Activated naive CD8-positive, alpha-beta T cell treated with anti-CD3 and anti-CD28 coated beads, Interleukin-2, amount 10 ng/mL, durations not matched to agents 7 days and 5 days (primary cell): ENCODE data around the gene IER3. TPM values are rescaled to one million over a fixed set of nuclear protein-coding genes. Genes with fewer than 3 reads are reported as not detected.
"Not testable (repeated sequence)": the region's sequence is repeated elsewhere in the genome, so short reads cannot be mapped to it uniquely, and the experiment has no call there.

Experiments used
- ATAC-seq: fragments of 150-1000 bp; cut with Tn5 transposase; one replicate; pipeline ENCODE4 v1.10.0; 2021; ENCODE audit warnings: low read depth, moderate library complexity
- POLR2A ChIA-PET: fragments of 350-600 bp; sonication (Branson Sonifier 250); formaldehyde crosslinking; loops from one replicate; lab custom pipeline; 2021; ENCODE audit warnings: antibody characterized with exemption; lab: Charles Lee
- DNase-seq: peaks from one replicate; pipeline ENCODE4 v3.0.0; 2021
- H3K27ac Mint-ChIP-seq: one replicate; pipeline ENCODE4 v1.8.0; 2022; ENCODE audit warnings: mild to moderate bottlenecking, mixed read lengths
- H3K27me3 Mint-ChIP-seq: one replicate; pipeline ENCODE4 v1.8.0; 2022; ENCODE audit warnings: mild to moderate bottlenecking, moderate library complexity, mixed read lengths
- H3K36me3 Mint-ChIP-seq: one replicate; pipeline ENCODE4 v1.8.0; 2021; ENCODE audit warnings: mild to moderate bottlenecking, mixed read lengths
- H3K4me1 Mint-ChIP-seq: one replicate; pipeline ENCODE4 v1.8.0; 2021; ENCODE audit warnings: mixed read lengths
- H3K4me3 Mint-ChIP-seq: one replicate; pipeline ENCODE4 v1.8.0; 2022; ENCODE audit warnings: mild to moderate bottlenecking, moderate library complexity, mixed read lengths
- H3K9me3 Mint-ChIP-seq: one replicate; pipeline ENCODE4 v1.8.0; 2021; ENCODE audit warnings: mixed read lengths
- total RNA-seq, 2 experiments: library from RNA; stranded (reverse); gene quantifications; one replicate each; pipeline ENCODE4 v1.2.3, GENCODE V29; 2021

The IER3 gene
- total RNA-seq, 2 experiments from 2014 or later: 49.1 to 52.7 TPM

DNA sequence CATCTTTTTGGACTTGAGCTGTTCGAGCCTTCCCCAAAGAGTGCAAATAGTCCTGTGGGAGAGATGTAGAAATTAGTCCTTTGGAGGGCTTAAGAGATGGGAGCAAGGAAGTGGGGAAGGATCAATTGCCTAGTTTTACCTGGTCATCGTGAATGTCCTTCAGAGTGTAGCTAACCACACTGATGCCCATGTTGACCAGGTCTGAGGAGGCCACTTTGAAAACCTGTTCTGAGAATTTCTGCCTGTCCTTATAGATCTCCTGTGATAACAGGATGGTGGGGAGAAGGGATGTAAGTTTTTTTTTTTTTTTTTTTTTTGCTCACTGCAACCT, 3.8 kb downstream of the IER3 start:
- Mint-ChIP-seq H3K4me1 (peaks cover 59% of the 10 kb centered on the region), H3K36me3 (peaks cover 67% of the 10 kb centered on the region), H3K9me3 (no peaks in the 10 kb centered on the region), H3K27me3 (no peaks in the 10 kb centered on the region), H3K4me3 (peak overlapping the region; percentile 98), H3K27ac (peak overlapping the region; percentile 87)
- DNase-seq: no peak
- no peak for ATAC-seq
- POLR2A ChIA-PET: interaction anchor here (0.6 to 4.1 kb wide), 7 partner anchors 10 to 83 kb away, joined by 3 to 15 read pairs (median 4); no protein-coding TSS in a partner anchor

- POLR2A ChIA-PET: interaction anchor here (0.6 to 4.1 kb wide), 10 partner anchors 11 to 266 kb away, joined by 3 to 26 read pairs (median 3); partner anchors contain the start of gene MDC1
- Mint-ChIP-seq H3K4me3 (peak overlapping the region; percentile 88), H3K27ac (peak overlapping the region; percentile 56), H3K4me1 (peaks cover 60% of the 10 kb centered on the region), H3K27me3 (no peaks in the 10 kb centered on the region), H3K36me3 (peaks cover 77% of the 10 kb centered on the region), H3K9me3 (no peaks in the 10 kb centered on the region)
- ATAC-seq: no peak
- no peak for DNase-seq
Observed at GRCh38 chr6:30738532-30738931, 5.8 kb downstream of the IER3 start.

GRCh38 chr6:30735668-30736314, 8.6 kb downstream of the IER3 start:
- no peak for ATAC-seq
- Mint-ChIP-seq H3K4me1 (peaks cover 67% of the 10 kb centered on the region), H3K27ac (peak overlapping the region; percentile 95), H3K4me3 (peak overlapping the region; percentile 88), H3K36me3 (peaks cover 66% of the 10 kb centered on the region), H3K9me3 (no peaks in the 10 kb centered on the region), H3K27me3 (no peaks in the 10 kb centered on the region)
- POLR2A ChIA-PET: interaction anchor here (0.6 to 3.9 kb wide), 13 partner anchors 8 to 217 kb away, joined by 3 to 26 read pairs (median 6); partner anchors contain the start of genes MRPS18B and TUBB
- DNase-seq: no peak

DNA sequence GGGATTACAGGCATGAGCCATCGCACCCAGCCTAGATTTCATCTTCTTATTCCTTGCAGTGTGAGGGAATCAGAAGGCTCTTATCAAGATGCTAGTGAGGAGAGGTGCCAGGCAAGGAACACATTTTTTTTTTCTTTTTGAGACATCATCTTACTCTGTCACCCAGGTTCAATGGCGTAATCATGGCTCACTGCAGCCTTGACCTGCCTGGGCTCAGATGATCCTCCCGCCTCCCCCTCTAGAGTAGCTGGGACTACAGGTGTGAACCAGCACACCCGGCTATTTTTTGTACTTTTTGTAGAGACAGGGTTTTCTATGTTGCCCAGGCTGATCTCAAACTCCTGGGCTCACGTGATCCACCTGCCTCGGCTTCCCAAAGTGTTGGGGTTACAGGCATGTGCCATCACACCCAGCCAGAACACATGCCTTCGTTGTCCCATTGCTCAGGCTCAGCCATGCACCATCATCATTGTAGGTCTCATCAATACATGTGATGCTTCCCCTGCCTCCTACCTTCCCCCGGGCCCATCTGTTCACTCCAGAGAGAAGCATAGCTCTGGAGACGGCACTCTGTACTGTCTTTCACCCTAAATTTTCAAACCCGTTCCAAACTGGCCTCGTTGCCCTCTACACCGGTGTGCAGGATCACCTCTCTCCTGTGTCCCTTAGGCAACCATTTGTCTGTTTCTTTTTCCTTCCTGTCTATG, 12.0 kb downstream of the IER3 start:
- H3K4me1 Mint-ChIP-seq: peaks cover 54% of the 10 kb centered on the region
- H3K27me3 Mint-ChIP-seq: no peaks in the 10 kb centered on the region
- POLR2A ChIA-PET: interaction anchor here (1.1 to 4.4 kb wide), 5 partner anchors 10 to 119 kb away, joined by 4 to 74 read pairs (median 11); partner anchors contain the start of gene FLOT1
- no peak for DNase-seq
- no peak for ATAC-seq
- no peaks in the 10 kb centered on the region for H3K9me3 Mint-ChIP-seq
- H3K36me3 Mint-ChIP-seq: peaks cover 52% of the 10 kb centered on the region
- peak overlapping the region; percentile 53 for H3K4me3 Mint-ChIP-seq
- H3K27ac Mint-ChIP-seq: peak overlapping the region; percentile 54

DNA sequence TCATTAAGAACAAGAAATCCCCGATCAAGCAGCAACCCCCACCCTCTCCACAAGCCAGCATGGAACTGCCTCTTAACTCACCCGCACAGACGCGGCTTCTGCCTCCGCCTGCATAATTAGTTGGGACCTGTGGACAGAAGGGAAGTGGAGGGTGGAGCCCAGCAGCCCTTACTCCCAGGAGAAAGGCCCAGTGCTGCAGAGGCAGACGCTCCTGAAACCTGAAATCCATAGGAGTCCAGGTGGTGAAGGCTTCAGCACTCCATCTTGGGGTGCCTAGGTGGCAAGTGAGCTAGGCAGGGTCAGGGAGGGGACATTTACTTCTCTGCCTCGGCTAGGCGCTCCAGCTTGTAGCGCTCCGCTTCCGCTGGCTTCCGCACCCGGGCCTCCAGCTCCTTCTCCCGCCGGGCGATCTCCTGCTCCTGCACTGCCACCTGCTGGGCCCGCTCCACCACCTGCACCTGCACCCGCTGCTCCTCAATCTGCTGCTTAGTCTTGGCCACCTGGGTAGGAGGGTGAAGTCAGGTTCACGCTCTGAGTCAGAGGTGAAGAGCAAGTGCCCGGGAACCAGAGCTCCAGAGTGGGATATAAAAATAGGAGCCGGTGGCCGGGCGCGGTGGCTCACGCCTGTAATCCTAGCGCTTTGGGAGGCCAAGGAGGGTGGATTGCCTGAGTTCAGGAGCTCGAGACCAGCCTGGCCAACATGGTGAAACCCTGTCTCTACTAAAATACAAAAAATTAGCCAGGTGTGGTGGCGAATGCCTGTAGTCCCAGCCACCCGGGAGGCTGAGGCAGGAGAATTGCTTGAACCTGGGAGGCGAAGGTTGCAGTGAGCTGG, 13.5 kb downstream of the IER3 start:
- Mint-ChIP-seq H3K27ac (peak overlapping the region; percentile 70), H3K4me1 (peaks cover 43% of the 10 kb centered on the region), H3K9me3 (no peaks in the 10 kb centered on the region), H3K36me3 (peaks cover 42% of the 10 kb centered on the region), H3K27me3 (no peaks in the 10 kb centered on the region), H3K4me3 (peak overlapping the region; percentile 54)
- POLR2A ChIA-PET: interaction anchor here (0.5 to 4.4 kb wide), 28 partner anchors 9 to 357 kb away, joined by 3 to 74 read pairs (median 4); partner anchors contain the start of genes ATAT1, DHX16, FLOT1 and MDC1
- ATAC-seq (peak; percentile 90), DNase-seq (peak; percentile 87)

GRCh38 chr6:30727920-30728553, 16.3 kb downstream of the IER3 start:
- POLR2A ChIA-PET: interaction anchor here (1.0 to 4.4 kb wide), 5 partner anchors 9 to 185 kb away, joined by 3 to 74 read pairs (median 4); no protein-coding TSS in a partner anchor
- H3K4me3 Mint-ChIP-seq: no peak overlapping the region
- peaks cover 55% of the 10 kb centered on the region for H3K4me1 Mint-ChIP-seq
- peak overlapping the region; percentile 69 for H3K27ac Mint-ChIP-seq
- H3K27me3 Mint-ChIP-seq: no peaks in the 10 kb centered on the region
- no peak for ATAC-seq
- no peaks in the 10 kb centered on the region for H3K9me3 Mint-ChIP-seq
- peaks cover 51% of the 10 kb centered on the region for H3K36me3 Mint-ChIP-seq
- no peak for DNase-seq

GRCh38 chr6:30726506-30727413, 17.6 kb downstream of the IER3 start:
- ATAC-seq (no peak), DNase-seq (no peak)
- Mint-ChIP-seq H3K27me3 (no peaks in the 10 kb centered on the region), H3K36me3 (peaks cover 58% of the 10 kb centered on the region), H3K4me1 (peaks cover 50% of the 10 kb centered on the region), H3K9me3 (no peaks in the 10 kb centered on the region), H3K27ac (peak overlapping the region; percentile 64), H3K4me3 (no peak overlapping the region)
- POLR2A ChIA-PET: interaction anchor here (0.6 to 11.0 kb wide), 10 partner anchors 11 to 243 kb away, joined by 3 to 512 read pairs (median 3); partner anchors contain the start of gene DHX16

DNA sequence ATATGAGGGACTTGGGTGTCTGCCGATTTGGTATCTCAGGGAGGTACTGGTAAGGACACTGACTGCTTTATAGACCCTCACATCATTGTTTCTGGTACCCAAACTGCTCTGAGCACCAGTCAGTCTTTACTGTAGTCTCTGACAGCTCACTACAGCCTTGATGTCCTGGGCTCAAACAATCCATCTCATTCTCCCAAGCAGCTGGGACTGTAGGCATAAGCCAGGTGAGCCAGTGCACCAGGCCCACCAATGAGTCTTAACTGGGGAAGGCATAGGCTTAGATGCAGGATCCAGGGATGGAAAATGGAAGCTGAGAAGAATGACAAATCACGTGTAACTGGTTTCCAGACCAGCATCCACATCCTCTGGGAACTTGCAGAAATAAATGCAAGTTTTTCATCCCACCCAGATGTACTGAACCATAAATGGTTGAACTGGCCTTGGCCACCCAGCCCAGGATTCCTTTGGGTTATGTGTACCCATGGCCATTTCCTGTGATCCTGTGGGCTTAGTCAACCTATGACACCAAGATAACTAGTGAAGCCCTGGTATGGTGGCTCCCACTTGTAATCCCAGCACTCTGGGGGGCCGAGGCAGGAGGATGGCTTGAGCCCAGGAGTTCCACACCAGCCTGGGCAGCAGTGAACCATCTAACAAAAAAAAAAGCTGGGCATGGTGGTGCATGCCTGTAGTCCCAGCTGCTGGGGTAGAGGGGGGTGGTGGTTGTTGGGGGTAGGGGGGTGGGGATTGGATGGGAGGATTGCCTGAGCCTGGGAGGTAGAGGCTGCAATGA, 18.4 kb downstream of the IER3 start:
- ATAC-seq (no peak), DNase-seq (peak; percentile 46)
- H3K9me3 Mint-ChIP-seq: no peaks in the 10 kb centered on the region
- H3K27ac Mint-ChIP-seq: peak overlapping the region; percentile 76
- no peaks in the 10 kb centered on the region for H3K27me3 Mint-ChIP-seq
- peak overlapping the region; percentile 25 for H3K4me3 Mint-ChIP-seq
- peaks cover 61% of the 10 kb centered on the region for H3K36me3 Mint-ChIP-seq
- POLR2A ChIA-PET: interaction anchor here (0.6 to 11.0 kb wide), 9 partner anchors 8 to 242 kb away, joined by 3 to 512 read pairs (median 3); partner anchors contain the start of gene DHX16
- H3K4me1 Mint-ChIP-seq: peaks cover 45% of the 10 kb centered on the region

DNA sequence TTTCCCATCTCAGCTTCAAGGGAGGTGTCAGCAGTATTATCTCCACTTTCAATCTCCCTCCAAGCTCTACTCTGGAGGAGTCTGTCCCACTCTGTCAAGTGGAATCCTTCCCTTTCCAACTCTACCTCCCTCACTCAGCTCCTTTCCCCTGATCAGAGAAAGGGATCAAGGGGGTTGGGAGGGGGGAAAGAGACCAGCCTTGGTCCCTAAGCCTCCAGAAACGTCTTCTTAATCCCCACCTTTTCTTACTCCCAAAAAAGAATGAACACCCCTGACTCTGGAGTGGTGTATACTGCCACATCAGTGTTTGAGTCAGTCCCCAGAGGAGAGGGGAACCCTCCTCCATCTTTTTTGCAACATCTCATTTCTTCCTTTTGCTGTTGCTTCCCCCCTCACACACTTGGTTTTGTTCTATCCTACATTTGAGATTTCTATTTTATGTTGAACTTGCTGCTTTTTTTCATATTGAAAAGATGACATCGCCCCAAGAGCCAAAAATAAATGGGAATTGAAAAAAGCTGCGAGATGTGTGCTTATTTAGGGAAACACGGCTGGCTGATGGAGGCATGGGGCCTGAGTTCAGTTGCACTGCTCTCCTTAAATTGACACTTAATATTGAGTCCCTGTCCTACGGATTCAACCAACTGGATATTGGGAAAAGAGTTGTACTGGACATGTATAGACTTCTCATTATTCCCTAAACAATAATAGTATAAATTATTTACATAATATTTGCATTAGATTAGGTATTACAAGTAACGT, 19.3 kb downstream of the IER3 start:
- Mint-ChIP-seq H3K27ac (peak overlapping the region; percentile 42), H3K27me3 (no peaks in the 10 kb centered on the region), H3K9me3 (no peaks in the 10 kb centered on the region), H3K4me1 (peaks cover 38% of the 10 kb centered on the region), H3K4me3 (peak overlapping the region; percentile 91), H3K36me3 (peaks cover 61% of the 10 kb centered on the region)
- DNase-seq: no peak
- ATAC-seq: no peak
- POLR2A ChIA-PET: interaction anchor here (0.9 to 11.0 kb wide), 7 partner anchors 9 to 112 kb away, joined by 3 to 512 read pairs (median 4); partner anchors contain the start of gene DHX16

DNA sequence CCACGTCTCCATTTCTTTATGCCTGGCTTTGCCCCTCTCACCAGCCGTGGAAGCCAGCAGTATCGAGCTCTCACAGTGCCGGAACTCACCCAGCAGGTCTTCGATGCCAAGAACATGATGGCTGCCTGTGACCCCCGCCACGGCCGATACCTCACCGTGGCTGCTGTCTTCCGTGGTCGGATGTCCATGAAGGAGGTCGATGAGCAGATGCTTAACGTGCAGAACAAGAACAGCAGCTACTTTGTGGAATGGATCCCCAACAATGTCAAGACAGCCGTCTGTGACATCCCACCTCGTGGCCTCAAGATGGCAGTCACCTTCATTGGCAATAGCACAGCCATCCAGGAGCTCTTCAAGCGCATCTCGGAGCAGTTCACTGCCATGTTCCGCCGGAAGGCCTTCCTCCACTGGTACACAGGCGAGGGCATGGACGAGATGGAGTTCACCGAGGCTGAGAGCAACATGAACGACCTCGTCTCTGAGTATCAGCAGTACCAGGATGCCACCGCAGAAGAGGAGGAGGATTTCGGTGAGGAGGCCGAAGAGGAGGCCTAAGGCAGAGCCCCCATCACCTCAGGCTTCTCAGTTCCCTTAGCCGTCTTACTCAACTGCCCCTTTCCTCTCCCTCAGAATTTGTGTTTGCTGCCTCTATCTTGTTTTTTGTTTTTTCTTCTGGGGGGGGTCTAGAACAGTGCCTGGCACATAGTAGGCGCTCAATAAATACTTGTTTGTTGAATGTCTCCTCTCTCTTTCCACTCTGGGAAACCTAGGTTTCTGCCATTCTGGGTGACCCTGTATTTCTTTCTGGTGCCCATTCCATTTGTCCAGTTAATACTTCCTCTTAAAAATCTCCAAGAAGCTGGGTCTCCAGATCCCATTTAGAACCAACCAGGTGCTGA, 20.3 kb downstream of the IER3 start:
- POLR2A ChIA-PET: interaction anchor here (0.9 to 11.0 kb wide), 8 partner anchors 10 to 111 kb away, joined by 3 to 512 read pairs (median 4); partner anchors contain the start of gene DHX16
- Mint-ChIP-seq H3K4me1 (peaks cover 40% of the 10 kb centered on the region), H3K27ac (peak overlapping the region; percentile 57), H3K36me3 (peaks cover 60% of the 10 kb centered on the region), H3K4me3 (peak overlapping the region; percentile 91)
- not testable (repeated sequence) for H3K9me3 Mint-ChIP-seq, ATAC-seq, H3K27me3 Mint-ChIP-seq, DNase-seq
